MM.1S (cell line): Measurements from ENCODE around the gene SHC3.

Source experiments
- EZH2 ChIP-seq: fragments of 300-600 bp; sonication (generic); optimal IDR thresholded peaks from 2 replicates; pipeline ENCODE3; 2017; ENCODE audit warnings: low read depth, mild to moderate bottlenecking, antibody characterized with exemption, low read length, mixed read lengths
- EZH2phosphoT487 ChIP-seq: fragments of 300-600 bp; sonication (generic); IDR thresholded peaks from 2 replicates; pipeline ENCODE4 v1.6.1; 2018; ENCODE audit warnings: antibody characterized with exemption, low read length
- TF ChIP-seq, protein P1 (sequence below): fragments of 300-600 bp; sonication (generic); IDR thresholded peaks from 2 replicates; pipeline ENCODE4 v1.5.1; 2016; ENCODE audit warnings: antibody characterized with exemption, low read length, mixed read lengths

DNA sequence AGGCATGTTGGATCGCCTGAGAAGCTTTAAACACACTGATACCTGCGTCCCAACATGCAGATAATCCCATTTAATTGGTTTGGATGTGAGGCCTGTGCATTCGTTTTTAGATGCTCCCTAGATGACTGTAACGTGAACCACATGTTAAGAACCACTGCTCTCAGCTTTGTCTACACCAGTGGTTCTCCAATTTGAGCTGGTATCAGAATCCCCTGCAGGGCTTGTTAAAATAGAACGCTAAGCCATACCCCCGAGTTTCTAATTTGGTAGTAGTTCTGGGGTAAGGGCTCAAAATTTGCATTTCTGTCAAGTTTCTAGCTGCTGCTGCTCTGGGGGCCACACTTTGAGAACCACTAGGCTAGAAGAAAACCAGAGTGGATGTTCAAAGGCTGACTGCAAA lies 112.7 kb downstream of the SHC3 start:
- TF ChIP-seq, protein P1, sequence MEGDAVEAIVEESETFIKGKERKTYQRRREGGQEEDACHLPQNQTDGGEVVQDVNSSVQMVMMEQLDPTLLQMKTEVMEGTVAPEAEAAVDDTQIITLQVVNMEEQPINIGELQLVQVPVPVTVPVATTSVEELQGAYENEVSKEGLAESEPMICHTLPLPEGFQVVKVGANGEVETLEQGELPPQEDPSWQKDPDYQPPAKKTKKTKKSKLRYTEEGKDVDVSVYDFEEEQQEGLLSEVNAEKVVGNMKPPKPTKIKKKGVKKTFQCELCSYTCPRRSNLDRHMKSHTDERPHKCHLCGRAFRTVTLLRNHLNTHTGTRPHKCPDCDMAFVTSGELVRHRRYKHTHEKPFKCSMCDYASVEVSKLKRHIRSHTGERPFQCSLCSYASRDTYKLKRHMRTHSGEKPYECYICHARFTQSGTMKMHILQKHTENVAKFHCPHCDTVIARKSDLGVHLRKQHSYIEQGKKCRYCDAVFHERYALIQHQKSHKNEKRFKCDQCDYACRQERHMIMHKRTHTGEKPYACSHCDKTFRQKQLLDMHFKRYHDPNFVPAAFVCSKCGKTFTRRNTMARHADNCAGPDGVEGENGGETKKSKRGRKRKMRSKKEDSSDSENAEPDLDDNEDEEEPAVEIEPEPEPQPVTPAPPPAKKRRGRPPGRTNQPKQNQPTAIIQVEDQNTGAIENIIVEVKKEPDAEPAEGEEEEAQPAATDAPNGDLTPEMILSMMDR = no peak
- no peak for TF ChIP-seq EZH2
- TF ChIP-seq EZH2phosphoT487 = no peak
